ENCODE results near the gene MRAS.
A peak's percentile ranks its signal among the peaks of the same experiment; 100 is the strongest.

The MRAS gene

GRCh38 chr3:138347960-138348753 is at the start of gene MRAS:
Gene MRAS, plus strand, starts transcription at chr3:138348579. Its CDS starts 24,305 bp downstream, at chr3:138372884.
- DNase-seq (ENCODE audit: low read depth) = peak; percentile 80

GRCh38 chr3:138300647-138301046 is 47.7 kb upstream of the MRAS start:
- no peak for DNase-seq (ENCODE audit: low read depth)

GRCh38 chr3:138303474-138303873 is 44.9 kb upstream of the MRAS start:
- no peak for DNase-seq (ENCODE audit: low read depth)

- DNase-seq (ENCODE audit: low read depth) = no peak
Measured at GRCh38 chr3:138307899-138308298, 40.5 kb upstream of the MRAS start.

GRCh38 chr3:138308783-138309182 is 39.6 kb upstream of the MRAS start:
- no peak for DNase-seq (ENCODE audit: low read depth)

GRCh38 chr3:138310494-138310893 is 37.9 kb upstream of the MRAS start:
- DNase-seq (ENCODE audit: low read depth) = no peak

GRCh38 chr3:138314751-138315150 is 33.6 kb upstream of the MRAS start:
- DNase-seq (ENCODE audit: low read depth) = no peak

- no peak for DNase-seq (ENCODE audit: low read depth)
Measured at GRCh38 chr3:138317687-138318086, 30.7 kb upstream of the MRAS start.

GRCh38 chr3:138323971-138324370 is 24.4 kb upstream of the MRAS start:
- no peak for DNase-seq (ENCODE audit: low read depth)

GRCh38 chr3:138325990-138326389 is 22.4 kb upstream of the MRAS start:
- DNase-seq (ENCODE audit: low read depth) = no peak

GRCh38 chr3:138326866-138327595 is 21.3 kb upstream of the MRAS start:
- DNase-seq (ENCODE audit: low read depth) = no peak

- DNase-seq (ENCODE audit: low read depth) = no peak
Measured at GRCh38 chr3:138327831-138328230, 20.5 kb upstream of the MRAS start.

- no peak for DNase-seq (ENCODE audit: low read depth)
Measured at GRCh38 chr3:138328341-138328740, 20.0 kb upstream of the MRAS start.

GRCh38 chr3:138329127-138329983 is 19.0 kb upstream of the MRAS start, which contains the start of gene NME9:
Gene NME9, minus strand, starts transcription at chr3:138329851. Its CDS starts 516 bp downstream, at chr3:138329335.
- DNase-seq (ENCODE audit: low read depth) = peak; percentile 63

GRCh38 chr3:138329984-138330293 is 18.4 kb upstream of the MRAS start:
- no peak for DNase-seq (ENCODE audit: low read depth)

- DNase-seq (ENCODE audit: low read depth) = peak; percentile 40
Measured at GRCh38 chr3:138331143-138331894, 17.1 kb upstream of the MRAS start.

- DNase-seq (ENCODE audit: low read depth) = peak; percentile 30
Measured at GRCh38 chr3:138332472-138333073, 15.8 kb upstream of the MRAS start.

GRCh38 chr3:138334608-138335007 is 13.8 kb upstream of the MRAS start:
- DNase-seq (ENCODE audit: low read depth) = no peak

- DNase-seq (ENCODE audit: low read depth) = no peak
Measured at GRCh38 chr3:138336454-138336999, 11.9 kb upstream of the MRAS start.

GRCh38 chr3:138338244-138338643 is 10.1 kb upstream of the MRAS start:
- no peak for DNase-seq (ENCODE audit: low read depth)

- no peak for DNase-seq (ENCODE audit: low read depth)
Measured at GRCh38 chr3:138338811-138339210, 9.6 kb upstream of the MRAS start.

Data from fibroblast of gingiva (primary cell).